Panc1 (cell line): Measurements from ENCODE around the gene ABCC1. TPM values are rescaled to one million over a fixed set of nuclear protein-coding genes. Genes with fewer than 3 reads are reported as not detected.

Source experiments
- ATAC-seq: fragments of 200-7000 bp; cut with Tn5 transposase; 2 replicates; pipeline ENCODE4 v1.9.1; 2020; ENCODE audit warnings: mild to moderate bottlenecking, moderate library complexity
- BruUV-seq: library from RNA; stranded (reverse); fragments of 400-500 nt; replicated peaks from 2 replicates; lab custom pipeline; 2021; lab: Mats Ljungman, UMichigan
- CTCF ChIA-PET: fragments of 300-600 bp; sonication (Branson Sonifier 250); formaldehyde crosslinking; loops from one replicate; lab custom pipeline; 2022; ENCODE audit warnings: antibody characterized with exemption; lab: Charles Lee
- POLR2A ChIA-PET: fragments of 300-600 bp; sonication (Branson Sonifier 250); formaldehyde crosslinking; loops from one replicate; lab custom pipeline; 2022; ENCODE audit warnings: antibody characterized with exemption; lab: Charles Lee
- DNase-seq: peaks from one replicate; pipeline ENCODE4 v3.0.0-alpha.2; 2010; ENCODE audit warnings: low read depth, low spot score
- H3K27ac ChIP-seq: 2 replicates; pipeline ENCODE4 v1.5.1; 2011; ENCODE audit warnings: mild to moderate bottlenecking, low read length, inconsistent platforms
- H3K27me3 ChIP-seq: fragments of 200-500 bp; sonication (Bioruptor generic); 2 replicates; pipeline ENCODE4 v1.6.0; 2014; ENCODE audit warnings: low read length, inconsistent platforms; ENCODE audit not compliant: control insufficient read depth, insufficient read depth
- H3K36me3 ChIP-seq: fragments of 200-500 bp; sonication (Bioruptor generic); 2 replicates; pipeline ENCODE4 v1.5.1; 2014; ENCODE audit warnings: inconsistent platforms, mild to moderate bottlenecking, low read length, moderate library complexity; ENCODE audit not compliant: control insufficient read depth, insufficient read depth
- H3K4me1 ChIP-seq: 2 replicates; pipeline ENCODE4 v1.5.1; 2011; ENCODE audit warnings: inconsistent platforms, mild to moderate bottlenecking, low read length, moderate library complexity; ENCODE audit not compliant: control insufficient read depth, insufficient read depth
- H3K4me3 ChIP-seq, 2 experiments: 2 replicates each; pipeline ENCODE4 v1.5.1; 2011 to 2012; ENCODE audit warnings: low read depth in 2 of 2, low read length in 2 of 2, mild to moderate bottlenecking in 2 of 2, inconsistent platforms in 1 of 2, moderate library complexity in 1 of 2
- H3K9me3 ChIP-seq: fragments of 200-500 bp; sonication (Bioruptor generic); 2 replicates; pipeline ENCODE4 v1.5.1; 2014; ENCODE audit warnings: low read depth, mild to moderate bottlenecking, inconsistent platforms, low read length, moderate library complexity; ENCODE audit not compliant: control insufficient read depth, insufficient read depth
- POLR2AphosphoS5 ChIP-seq: IDR thresholded peaks from 2 replicates; pipeline ENCODE4 v1.6.1; 2012; ENCODE audit warnings: mild to moderate bottlenecking, low read depth, low read length, moderate library complexity
- REST ChIP-seq, 2 experiments: IDR thresholded peaks; 2 replicates each; pipeline ENCODE4 v1.6.1; 2011 to 2012; ENCODE audit warnings: low read depth in 2 of 2, control low read depth in 1 of 2, low read length in 1 of 2, mild to moderate bottlenecking in 1 of 2, moderate library complexity in 1 of 2; ENCODE audit not compliant: insufficient read depth in 1 of 2
- SIN3A ChIP-seq: IDR thresholded peaks from 2 replicates; pipeline ENCODE4 v1.6.1; 2012; ENCODE audit warnings: low read depth, mild to moderate bottlenecking, low read length, moderate library complexity, borderline replicate concordance; ENCODE audit not compliant: insufficient read depth
- TCF7L2 ChIP-seq: IDR thresholded peaks from 2 replicates; pipeline ENCODE4 v1.6.1; 2011; ENCODE audit warnings: mild to moderate bottlenecking, low read depth, low read length, inconsistent platforms
- in situ Hi-C: cut with HindIII; loops from 2 replicates; pipeline ENCODE4 v1.10.0; 2016; ENCODE audit warnings: low sequenced_read_pairs, low pct_unique_long_range_greater_than_20kb
- intact Hi-C: fragments of 100-400 bp; cut with micrococcal nuclease; formaldehyde crosslinking; loops from one replicate; pipeline ENCODE4 v1.10.0; 2022; ENCODE audit not compliant: unreplicated experiment
- total RNA-seq: library from RNA; stranded (reverse); gene quantifications from one replicate; pipeline ENCODE4 v1.2.1, GENCODE V29; 2021; ENCODE audit not compliant: unreplicated experiment
- TF ChIP-seq, protein P1 (sequence below): fragments of 450-650 bp; IDR thresholded peaks from 2 replicates; pipeline ENCODE4 v1.5.1; 2017; ENCODE audit warnings: mild to moderate bottlenecking

Gene ABCC1
- total RNA-seq, 1 experiment from 2014 or later: 296 TPM

- Histone ChIP-seq H3K4me3 (no peak overlapping the region), H3K27ac (0 out of 2 replicates have a peak overlapping the region, but pooled peaks have one; percentile 7), H3K4me1 (peaks cover 26% of the 10 kb centered on the region), H3K27me3 (no peaks in the 10 kb centered on the region), H3K36me3 (peaks cover 26% of the 10 kb centered on the region; the same call in 1 of the 2 replicates), H3K9me3 (no peaks in the 10 kb centered on the region)
- intact Hi-C loops (no loop called here), in situ Hi-C loops (no loop called here)
- BruUV-seq: no TSS peak
- ATAC-seq (no peak), DNase-seq (no peak)
- ChIA-PET POLR2A (no interaction called here), CTCF (no interaction called here)
- TF ChIP-seq TCF7L2 (no peak), POLR2AphosphoS5 (no peak), REST (IDR thresholded peaks at IDR 0.05; ENCODE audit: insufficient read depth in 1 of 2, low read depth in 2 of 2, low read length in 1 of 2) (no peak), SIN3A (no peak)
- TF ChIP-seq, protein P1, sequence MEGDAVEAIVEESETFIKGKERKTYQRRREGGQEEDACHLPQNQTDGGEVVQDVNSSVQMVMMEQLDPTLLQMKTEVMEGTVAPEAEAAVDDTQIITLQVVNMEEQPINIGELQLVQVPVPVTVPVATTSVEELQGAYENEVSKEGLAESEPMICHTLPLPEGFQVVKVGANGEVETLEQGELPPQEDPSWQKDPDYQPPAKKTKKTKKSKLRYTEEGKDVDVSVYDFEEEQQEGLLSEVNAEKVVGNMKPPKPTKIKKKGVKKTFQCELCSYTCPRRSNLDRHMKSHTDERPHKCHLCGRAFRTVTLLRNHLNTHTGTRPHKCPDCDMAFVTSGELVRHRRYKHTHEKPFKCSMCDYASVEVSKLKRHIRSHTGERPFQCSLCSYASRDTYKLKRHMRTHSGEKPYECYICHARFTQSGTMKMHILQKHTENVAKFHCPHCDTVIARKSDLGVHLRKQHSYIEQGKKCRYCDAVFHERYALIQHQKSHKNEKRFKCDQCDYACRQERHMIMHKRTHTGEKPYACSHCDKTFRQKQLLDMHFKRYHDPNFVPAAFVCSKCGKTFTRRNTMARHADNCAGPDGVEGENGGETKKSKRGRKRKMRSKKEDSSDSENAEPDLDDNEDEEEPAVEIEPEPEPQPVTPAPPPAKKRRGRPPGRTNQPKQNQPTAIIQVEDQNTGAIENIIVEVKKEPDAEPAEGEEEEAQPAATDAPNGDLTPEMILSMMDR: no peak
Observed at GRCh38 chr16:16095646-16096045, 146.2 kb downstream of the ABCC1 start.

GRCh38 chr16:16096121-16096857, 146.9 kb downstream of the ABCC1 start:
- DNase-seq (no peak), ATAC-seq (no peak; the same call in 1 of the 2 replicates)
- intact Hi-C loops: no loop called here
- Histone ChIP-seq H3K27ac (peak overlapping the region; percentile 7; the same call in 1 of the 2 replicates), H3K4me3 (no peak overlapping the region), H3K27me3 (no peaks in the 10 kb centered on the region), H3K4me1 (peaks cover 26% of the 10 kb centered on the region), H3K9me3 (no peaks in the 10 kb centered on the region), H3K36me3 (peaks cover 24% of the 10 kb centered on the region; the same call in 1 of the 2 replicates)
- CTCF ChIA-PET: interaction anchor here (0.6 kb wide), 2 partner anchors 12 to 236 kb away, joined by 3 to 6 read pairs; no protein-coding TSS in a partner anchor
- POLR2A ChIA-PET: no interaction called here
- in situ Hi-C loops: no loop called here
- BruUV-seq: TSS peak; percentile 23
- TF ChIP-seq TCF7L2 (no peak), REST (IDR thresholded peaks at IDR 0.05; ENCODE audit: insufficient read depth in 1 of 2, low read depth in 2 of 2, low read length in 1 of 2) (no peak), SIN3A (no peak), POLR2AphosphoS5 (no peak)
- TF ChIP-seq, protein P1: no peak
